ENCODE results near the gene ARMC7.

Gene ARMC7

DNA sequence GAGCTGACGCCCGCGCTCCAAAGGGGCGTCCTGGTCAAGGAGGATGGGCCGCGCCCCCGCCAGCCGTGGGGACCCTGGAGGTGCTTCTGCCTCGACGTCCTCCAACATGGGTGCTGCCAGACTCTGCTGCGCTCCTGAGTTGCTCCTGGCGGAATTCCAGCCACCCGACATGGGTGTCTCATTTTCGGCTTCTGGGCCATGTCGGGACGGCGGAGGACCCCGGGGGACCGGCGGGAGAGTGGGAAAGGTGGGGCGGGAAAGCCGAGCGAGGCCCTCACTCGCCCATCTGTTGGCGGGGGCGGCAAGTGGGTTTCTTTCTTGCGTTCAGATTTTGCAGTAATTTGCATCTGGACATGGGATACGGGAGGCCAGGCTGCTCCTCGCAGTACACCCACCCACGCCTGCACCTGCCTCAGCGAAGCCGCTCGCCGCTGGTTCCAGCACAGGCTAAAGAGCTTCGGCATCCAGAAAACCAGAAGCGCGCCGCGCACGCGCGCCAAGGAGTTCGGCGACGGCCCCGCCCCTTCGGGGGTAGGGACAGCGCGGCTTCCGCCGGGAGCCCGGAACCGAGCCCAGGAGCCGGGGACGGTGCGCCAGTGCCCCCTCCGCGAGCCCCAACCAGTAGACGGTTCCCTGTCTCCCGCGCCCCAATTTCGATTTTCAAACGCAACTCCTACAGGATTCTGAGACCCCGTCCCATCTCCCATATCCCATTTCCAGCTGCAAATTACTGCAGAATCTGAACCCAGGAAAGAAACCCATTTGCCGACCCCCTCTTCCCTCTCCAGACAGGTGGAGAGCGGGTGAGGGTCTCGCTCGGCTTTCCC is at the start of gene ARMC7:
TSS of gene ARMC7 (plus strand) at position 563 of the 827 bp plus-strand sequence. CDS start 320 bp downstream, outside the sequence.
- DNase-seq (ENCODE audit: low read depth) = no peak
- TF ChIP-seq, protein P1, sequence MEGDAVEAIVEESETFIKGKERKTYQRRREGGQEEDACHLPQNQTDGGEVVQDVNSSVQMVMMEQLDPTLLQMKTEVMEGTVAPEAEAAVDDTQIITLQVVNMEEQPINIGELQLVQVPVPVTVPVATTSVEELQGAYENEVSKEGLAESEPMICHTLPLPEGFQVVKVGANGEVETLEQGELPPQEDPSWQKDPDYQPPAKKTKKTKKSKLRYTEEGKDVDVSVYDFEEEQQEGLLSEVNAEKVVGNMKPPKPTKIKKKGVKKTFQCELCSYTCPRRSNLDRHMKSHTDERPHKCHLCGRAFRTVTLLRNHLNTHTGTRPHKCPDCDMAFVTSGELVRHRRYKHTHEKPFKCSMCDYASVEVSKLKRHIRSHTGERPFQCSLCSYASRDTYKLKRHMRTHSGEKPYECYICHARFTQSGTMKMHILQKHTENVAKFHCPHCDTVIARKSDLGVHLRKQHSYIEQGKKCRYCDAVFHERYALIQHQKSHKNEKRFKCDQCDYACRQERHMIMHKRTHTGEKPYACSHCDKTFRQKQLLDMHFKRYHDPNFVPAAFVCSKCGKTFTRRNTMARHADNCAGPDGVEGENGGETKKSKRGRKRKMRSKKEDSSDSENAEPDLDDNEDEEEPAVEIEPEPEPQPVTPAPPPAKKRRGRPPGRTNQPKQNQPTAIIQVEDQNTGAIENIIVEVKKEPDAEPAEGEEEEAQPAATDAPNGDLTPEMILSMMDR (IDR thresholded peaks at IDR 0.05; ENCODE audit: control insufficient read depth, insufficient read depth, low read depth, low read length, missing control alignments) = no peak
- H3K4me3 ChIP-seq (ENCODE audit: control insufficient read depth, low read depth, low read length) = peak within 1 kb of the TSS; percentile 72

DNA sequence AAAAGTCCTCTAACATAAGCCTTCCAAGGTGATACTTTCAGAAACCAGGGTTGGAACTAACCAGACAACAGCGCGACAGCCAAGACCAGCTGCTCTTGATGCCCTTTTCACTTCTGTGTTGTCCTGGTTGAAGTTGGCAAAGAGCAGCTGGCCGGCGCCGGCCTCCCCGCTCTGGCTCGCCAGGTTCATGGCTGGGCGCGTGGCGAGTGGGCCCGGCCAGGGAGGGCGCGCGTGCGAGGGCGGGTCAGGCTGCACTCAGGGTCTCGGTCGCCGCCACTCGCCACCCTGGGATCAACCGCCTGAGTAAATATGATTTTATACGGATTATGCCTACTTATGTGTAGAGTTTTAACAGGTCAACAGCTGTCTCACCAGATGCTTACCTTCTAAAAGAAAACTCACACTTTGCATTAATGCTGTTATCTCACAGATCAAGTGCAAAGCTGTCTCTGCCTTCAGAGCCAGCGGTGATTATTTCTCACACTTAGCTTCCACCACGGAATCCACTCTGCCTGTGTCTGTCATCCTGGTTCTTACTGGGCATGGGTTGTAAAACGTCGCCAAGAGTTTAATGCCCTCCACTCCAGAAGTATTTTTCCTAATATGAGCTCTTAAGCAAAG is 49.2 kb upstream of the ARMC7 start:
- TF ChIP-seq, protein P1 (IDR thresholded peaks at IDR 0.05; ENCODE audit: control insufficient read depth, insufficient read depth, low read depth, low read length, missing control alignments) = no peak
- H3K4me3 ChIP-seq (ENCODE audit: control insufficient read depth, low read depth, low read length) = no peak overlapping the region
- DNase-seq (ENCODE audit: low read depth) = no peak

DNA sequence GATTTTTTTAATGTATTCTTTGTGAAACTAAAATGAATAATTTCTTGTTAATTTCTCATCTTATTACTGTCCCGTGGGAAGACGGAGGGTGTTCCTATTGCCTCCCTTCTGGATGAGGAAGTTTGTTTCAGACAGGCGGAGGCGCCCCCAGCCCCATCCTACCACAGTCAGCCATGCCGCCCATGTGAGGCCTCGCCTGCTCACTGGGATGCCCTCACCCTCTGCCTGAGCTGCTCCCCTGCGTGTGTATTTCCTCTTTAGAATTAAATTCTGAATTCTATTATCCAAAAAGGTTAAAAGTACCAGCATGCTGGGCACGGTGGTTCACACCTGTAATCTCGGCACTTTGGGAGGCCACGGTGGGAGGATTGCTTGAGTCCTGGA is 48.7 kb upstream of the ARMC7 start:
- DNase-seq (ENCODE audit: low read depth) = no peak
- no peak overlapping the region for H3K4me3 ChIP-seq (ENCODE audit: control insufficient read depth, low read depth, low read length)
- TF ChIP-seq, protein P1 (IDR thresholded peaks at IDR 0.05; ENCODE audit: control insufficient read depth, insufficient read depth, low read depth, low read length, missing control alignments) = no peak

DNA sequence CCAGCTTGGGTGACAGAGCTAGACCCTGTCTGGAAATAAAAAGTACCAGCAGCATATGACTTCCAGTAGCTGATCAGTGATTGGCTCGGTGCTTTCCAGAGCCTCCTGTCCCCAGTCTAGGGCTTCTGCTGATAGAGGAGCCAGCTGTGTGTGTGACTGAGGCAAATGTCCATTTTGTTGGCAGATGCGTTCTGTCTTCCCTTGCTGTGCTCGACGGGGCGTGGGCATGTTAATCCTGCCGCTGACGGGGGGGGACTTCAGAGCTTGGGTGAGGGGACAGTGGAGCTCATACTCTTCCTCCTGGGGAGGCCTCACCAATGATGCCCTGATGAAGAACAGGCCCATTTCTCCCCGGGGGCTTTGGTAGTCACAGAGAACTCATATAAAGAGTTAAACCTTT is 48.2 kb upstream of the ARMC7 start:
- DNase-seq (ENCODE audit: low read depth) = no peak
- no peak overlapping the region for H3K4me3 ChIP-seq (ENCODE audit: control insufficient read depth, low read depth, low read length)
- TF ChIP-seq, protein P1 (IDR thresholded peaks at IDR 0.05; ENCODE audit: control insufficient read depth, insufficient read depth, low read depth, low read length, missing control alignments) = no peak

DNA sequence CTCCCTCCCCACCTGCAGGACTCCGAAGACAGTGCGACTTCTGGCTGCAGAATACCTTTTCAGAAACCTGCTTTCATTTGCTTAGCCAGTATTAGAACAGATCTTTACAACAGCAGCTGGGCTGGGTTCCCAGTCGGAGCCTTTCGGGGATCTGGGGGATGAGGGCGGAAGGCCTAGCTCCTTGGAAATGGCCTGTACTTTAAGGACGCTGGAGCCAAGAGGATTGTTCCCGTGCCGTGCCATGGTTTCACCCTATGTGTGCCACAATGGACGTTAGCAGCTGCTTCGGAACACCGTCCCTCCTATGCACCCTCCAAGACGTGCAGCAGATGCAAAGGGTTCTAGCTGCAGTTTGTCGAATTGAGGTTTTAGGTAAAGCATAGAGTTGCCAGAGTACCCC is 46.6 kb upstream of the ARMC7 start:
- TF ChIP-seq, protein P1 (IDR thresholded peaks at IDR 0.05; ENCODE audit: control insufficient read depth, insufficient read depth, low read depth, low read length, missing control alignments) = no peak
- no peak for DNase-seq (ENCODE audit: low read depth)
- H3K4me3 ChIP-seq (ENCODE audit: control insufficient read depth, low read depth, low read length) = no peak overlapping the region

DNA sequence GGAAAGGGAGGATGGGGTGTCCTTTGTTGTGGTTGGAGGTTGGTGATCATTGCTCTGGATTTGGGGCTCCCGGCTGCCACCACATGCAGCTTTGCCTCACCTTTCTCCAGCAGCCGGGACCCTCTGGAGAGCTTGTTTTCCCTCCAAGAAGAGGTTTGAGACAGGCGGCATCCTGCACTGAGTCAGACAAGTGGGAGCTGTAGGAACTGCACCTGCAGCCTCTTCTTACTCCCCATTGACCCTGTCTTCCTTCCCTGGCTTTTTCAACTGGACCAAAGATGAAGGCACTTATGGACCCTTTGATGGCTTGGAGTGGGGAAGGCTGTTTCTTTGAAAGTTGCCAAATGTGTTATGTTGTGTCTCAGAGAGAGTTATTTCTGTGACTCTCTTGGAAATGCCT is 46.1 kb upstream of the ARMC7 start:
- TF ChIP-seq, protein P1 (IDR thresholded peaks at IDR 0.05; ENCODE audit: control insufficient read depth, insufficient read depth, low read depth, low read length, missing control alignments) = no peak
- H3K4me3 ChIP-seq (ENCODE audit: control insufficient read depth, low read depth, low read length) = no peak overlapping the region
- DNase-seq (ENCODE audit: low read depth) = no peak

Measured in AG09309 (cell line).